GM12878 (cell line): ENCODE results near the gene HAUS1. TPM values are rescaled to one million over a fixed set of nuclear protein-coding genes. Genes with fewer than 3 reads are reported as not detected.

Source experiments
- BHLHE40 ChIP-seq, 2 experiments: fragments of 450-650 bp in 1 of 2; IDR thresholded peaks; 2 replicates each; pipeline ENCODE4 v1.6.1; 2011 to 2017; ENCODE audit warnings: low read depth in 2 of 2, borderline replicate concordance in 1 of 2, improper control_type of control experiment in 1 of 2, low read length in 1 of 2, mild to moderate bottlenecking in 1 of 2
- CBX3 ChIP-seq: fragments of 200-600 bp; sonication (generic); IDR thresholded peaks from 2 replicates; pipeline ENCODE4 v1.6.1; 2016; ENCODE audit warnings: low read depth, borderline replicate concordance
- EGR1 ChIP-seq, 2 experiments: IDR thresholded peaks; 1 replicate in 1 of 2; 2 replicates in 1 of 2; pipeline ENCODE4 v1.6.1; 2011 to 2012; ENCODE audit warnings: low read depth in 2 of 2, low read length in 2 of 2, borderline replicate concordance in 1 of 2, mild to moderate bottlenecking in 1 of 2, moderate library complexity in 1 of 2
- KAT2A ChIP-seq: conservative IDR thresholded peaks from 2 replicates; pipeline ENCODE4 v1.6.1; 2011; ENCODE audit warnings: low read depth, low read length; ENCODE audit not compliant: control insufficient read depth
- KLF5 ChIP-seq: fragments of 450-650 bp; IDR thresholded peaks from 2 replicates; pipeline ENCODE4 v1.6.1; 2014; ENCODE audit warnings: mild to moderate bottlenecking; ENCODE audit not compliant: partially characterized antibody
- MTA2 ChIP-seq: fragments of 450-650 bp; IDR thresholded peaks from 2 replicates; pipeline ENCODE4 v1.6.1; 2016; ENCODE audit warnings: low read depth, mild to moderate bottlenecking, moderate library complexity
- NFYA ChIP-seq: IDR thresholded peaks from 2 replicates; pipeline ENCODE4 v1.6.1; 2011; ENCODE audit warnings: low read depth, mild to moderate bottlenecking, low read length, improper control_type of control experiment, borderline replicate concordance
- NR2C2 ChIP-seq: IDR thresholded peaks from 2 replicates; pipeline ENCODE4 v1.6.1; 2011; ENCODE audit warnings: borderline replicate concordance, low read depth; ENCODE audit not compliant: control insufficient read depth, insufficient read length
- NR2F1 ChIP-seq: fragments of 450-650 bp; conservative IDR thresholded peaks from 2 replicates; pipeline ENCODE4 v1.6.1; 2017; ENCODE audit warnings: mild to moderate bottlenecking
- POLR2AphosphoS2 ChIP-seq: IDR thresholded peaks from 2 replicates; pipeline ENCODE4 v1.6.1; 2011; ENCODE audit warnings: low read depth, mild to moderate bottlenecking, low read length, improper control_type of control experiment, moderate library complexity
- SMARCA5 ChIP-seq: fragments of 450-650 bp; IDR thresholded peaks from 2 replicates; pipeline ENCODE4 v1.6.1; 2017; ENCODE audit warnings: mild to moderate bottlenecking
- TAF1 ChIP-seq: IDR thresholded peaks from 2 replicates; pipeline ENCODE4 v1.6.1; 2011; ENCODE audit warnings: mild to moderate bottlenecking, low read depth, low read length, borderline replicate concordance
- TCF12 ChIP-seq: IDR thresholded peaks from 2 replicates; pipeline ENCODE4 v1.6.1; 2011; ENCODE audit warnings: low read depth, mild to moderate bottlenecking, low read length
- USF1 ChIP-seq: IDR thresholded peaks from 2 replicates; pipeline ENCODE4 v1.6.1; 2011; ENCODE audit warnings: borderline replicate concordance, low read depth, mild to moderate bottlenecking, moderate library complexity, mixed read lengths, low read length; ENCODE audit not compliant: insufficient read depth; ENCODE audit errors: extremely low read length
- YBX1 ChIP-seq: fragments of 450-650 bp; IDR thresholded peaks from 2 replicates; pipeline ENCODE4 v1.6.1; 2016; ENCODE audit warnings: antibody characterized with exemption
- YY1 ChIP-seq: IDR thresholded peaks from 2 replicates; pipeline ENCODE4 v1.6.1; 2011; ENCODE audit warnings: low read depth, mild to moderate bottlenecking, low read length
- ZNF24 ChIP-seq: fragments of 450-650 bp; IDR thresholded peaks from 2 replicates; pipeline ENCODE4 v1.6.1; 2017; ENCODE audit warnings: antibody characterized with exemption, mild to moderate bottlenecking
- ZNF622 ChIP-seq: fragments of 450-650 bp; IDR thresholded peaks from 2 replicates; pipeline ENCODE4 v1.6.1; 2017; ENCODE audit warnings: mild to moderate bottlenecking, inconsistent platforms
- polyA plus RNA-seq, 11 experiments: library from polyadenylated mRNA; depleted of rRNA in 4 of 11; unstranded in 6 of 11; stranded (reverse) in 5 of 11; fragments of >200 nt; fragmentation: Nextera tagmentation in 4 of 11; fragmentation: Illumina TruSeq in 1 of 11; extraction: Ambion mirVana in 4 of 11; extraction: Trizol in 1 of 11; gene quantifications; 1 replicate in 1 of 11; 2 replicates in 10 of 11; pipeline versions ENCODE4 v1.2.1 to v1.2.3, GENCODE V29; 2011 to 2016; ENCODE audit warnings: inconsistent platforms in 2 of 11, missing spikeins in 2 of 11, low read depth in 1 of 11
- total RNA-seq, 4 experiments: library from RNA; depleted of rRNA in 3 of 4; stranded (reverse); fragments of >200 nt in 3 of 4; fragmentation: Illumina TruSeq in 1 of 4; extraction: Trizol in 1 of 4; gene quantifications; 2 replicates each; pipeline versions ENCODE4 v1.2.1 to v1.2.3, GENCODE V29; 2013 to 2021
- TF ChIP-seq, protein P1 (sequence below): fragments of 450-650 bp; IDR thresholded peaks from 2 replicates; pipeline ENCODE4 v1.6.1; 2017; ENCODE audit warnings: mild to moderate bottlenecking, moderate library complexity
- TF ChIP-seq, protein P2 (sequence below): IDR thresholded peaks from 2 replicates; pipeline ENCODE4 v1.6.1; 2011; ENCODE audit warnings: low read depth, low read length, improper control_type of control experiment, borderline replicate concordance
- TF ChIP-seq, protein P3 (sequence below): fragments of 450-650 bp; IDR thresholded peaks from 2 replicates; pipeline ENCODE4 v1.6.1; 2017; ENCODE audit warnings: mild to moderate bottlenecking, low read depth, inconsistent platforms; ENCODE audit not compliant: poor library complexity, severe bottlenecking

Gene HAUS1
- total and polyA plus RNA-seq, 10 of the 15 experiments (the other 5 are each of a cell fraction or from before 2014, with no cell fraction given): 41.2 to 182 (median 91.9) TPM

DNA sequence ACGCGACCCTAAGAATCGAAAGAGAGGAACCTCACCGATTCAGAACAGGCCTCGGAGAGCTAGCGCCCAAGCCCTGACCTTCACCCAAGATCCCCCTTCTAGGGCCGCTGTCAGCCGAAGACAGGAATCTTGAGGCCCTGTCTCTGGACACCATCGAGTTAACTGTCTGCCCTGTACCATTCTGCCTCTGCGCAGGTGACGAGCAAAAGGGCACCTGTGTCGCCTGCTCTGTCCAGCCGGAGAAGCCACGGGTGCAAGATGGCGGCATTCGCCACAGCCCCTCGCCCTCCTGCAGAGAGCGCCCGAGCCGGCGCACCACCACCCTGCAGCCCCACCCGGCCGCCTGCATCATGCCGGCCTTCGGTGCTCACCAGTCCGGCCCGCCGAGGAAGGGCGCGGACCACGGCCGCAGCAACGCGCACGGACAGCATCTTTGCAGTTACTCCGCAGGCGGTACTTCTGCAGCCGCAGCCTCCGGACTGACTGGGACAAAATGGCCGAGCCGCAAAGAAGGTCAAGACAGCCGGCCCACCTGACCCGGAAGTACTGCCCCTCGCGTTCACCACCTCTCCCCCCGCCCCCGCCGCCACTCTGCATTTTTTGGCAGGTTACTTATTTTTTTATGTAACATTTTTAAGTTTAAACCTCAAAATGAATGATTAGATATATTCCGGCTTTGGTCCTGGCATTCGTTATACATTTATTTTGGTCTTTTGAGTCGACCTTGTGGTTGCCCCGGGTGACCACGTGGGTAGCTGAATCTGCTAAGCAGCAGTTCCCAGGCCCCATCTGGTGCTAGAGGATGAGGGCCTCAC is 6.2 kb upstream of the HAUS1 start, which contains the start of gene ATP5F1A (continued):
- no peak for TF ChIP-seq CBX3
- no peak for TF ChIP-seq YBX1
- peak in 1 of 2 experiments; percentile 47; a peak in 1 of 4 replicates for TF ChIP-seq BHLHE40 (IDR thresholded peaks at IDR 0.05; ENCODE audit: borderline replicate concordance in 1 of 2, low read depth in 2 of 2, low read length in 1 of 2)
- 0 out of 2 replicates have a peak, but pooled peaks have one; percentile 38 for TF ChIP-seq POLR2AphosphoS2
- no peak for TF ChIP-seq NFYA
- TF ChIP-seq, protein P1, sequence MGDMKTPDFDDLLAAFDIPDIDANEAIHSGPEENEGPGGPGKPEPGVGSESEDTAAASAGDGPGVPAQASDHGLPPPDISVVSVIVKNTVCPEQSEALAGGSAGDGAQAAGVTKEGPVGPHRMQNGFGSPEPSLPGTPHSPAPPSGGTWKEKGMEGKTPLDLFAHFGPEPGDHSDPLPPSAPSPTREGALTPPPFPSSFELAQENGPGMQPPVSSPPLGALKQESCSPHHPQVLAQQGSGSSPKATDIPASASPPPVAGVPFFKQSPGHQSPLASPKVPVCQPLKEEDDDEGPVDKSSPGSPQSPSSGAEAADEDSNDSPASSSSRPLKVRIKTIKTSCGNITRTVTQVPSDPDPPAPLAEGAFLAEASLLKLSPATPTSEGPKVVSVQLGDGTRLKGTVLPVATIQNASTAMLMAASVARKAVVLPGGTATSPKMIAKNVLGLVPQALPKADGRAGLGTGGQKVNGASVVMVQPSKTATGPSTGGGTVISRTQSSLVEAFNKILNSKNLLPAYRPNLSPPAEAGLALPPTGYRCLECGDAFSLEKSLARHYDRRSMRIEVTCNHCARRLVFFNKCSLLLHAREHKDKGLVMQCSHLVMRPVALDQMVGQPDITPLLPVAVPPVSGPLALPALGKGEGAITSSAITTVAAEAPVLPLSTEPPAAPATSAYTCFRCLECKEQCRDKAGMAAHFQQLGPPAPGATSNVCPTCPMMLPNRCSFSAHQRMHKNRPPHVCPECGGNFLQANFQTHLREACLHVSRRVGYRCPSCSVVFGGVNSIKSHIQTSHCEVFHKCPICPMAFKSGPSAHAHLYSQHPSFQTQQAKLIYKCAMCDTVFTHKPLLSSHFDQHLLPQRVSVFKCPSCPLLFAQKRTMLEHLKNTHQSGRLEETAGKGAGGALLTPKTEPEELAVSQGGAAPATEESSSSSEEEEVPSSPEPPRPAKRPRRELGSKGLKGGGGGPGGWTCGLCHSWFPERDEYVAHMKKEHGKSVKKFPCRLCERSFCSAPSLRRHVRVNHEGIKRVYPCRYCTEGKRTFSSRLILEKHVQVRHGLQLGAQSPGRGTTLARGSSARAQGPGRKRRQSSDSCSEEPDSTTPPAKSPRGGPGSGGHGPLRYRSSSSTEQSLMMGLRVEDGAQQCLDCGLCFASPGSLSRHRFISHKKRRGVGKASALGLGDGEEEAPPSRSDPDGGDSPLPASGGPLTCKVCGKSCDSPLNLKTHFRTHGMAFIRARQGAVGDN: peak; percentile 90
- TF ChIP-seq TCF12: no peak
- peak; percentile 20; the same call in 1 of the 2 replicates for TF ChIP-seq MTA2
- peak; percentile 72 for TF ChIP-seq NR2C2
- TF ChIP-seq NR2F1: peak; percentile 68; the same call in 1 of the 2 replicates
- peak in 1 of 2 experiments; percentile 23; a peak in 1 of 3 replicates for TF ChIP-seq EGR1 (IDR thresholded peaks at IDR 0.05; ENCODE audit: borderline replicate concordance in 1 of 2, low read depth in 2 of 2, low read length in 2 of 2)
- TF ChIP-seq, protein P2, sequence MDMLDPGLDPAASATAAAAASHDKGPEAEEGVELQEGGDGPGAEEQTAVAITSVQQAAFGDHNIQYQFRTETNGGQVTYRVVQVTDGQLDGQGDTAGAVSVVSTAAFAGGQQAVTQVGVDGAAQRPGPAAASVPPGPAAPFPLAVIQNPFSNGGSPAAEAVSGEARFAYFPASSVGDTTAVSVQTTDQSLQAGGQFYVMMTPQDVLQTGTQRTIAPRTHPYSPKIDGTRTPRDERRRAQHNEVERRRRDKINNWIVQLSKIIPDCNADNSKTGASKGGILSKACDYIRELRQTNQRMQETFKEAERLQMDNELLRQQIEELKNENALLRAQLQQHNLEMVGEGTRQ: peak; percentile 27; the same call in 1 of the 2 replicates
- peak; percentile 95 for TF ChIP-seq YY1
- no peak for TF ChIP-seq ZNF622
- TF ChIP-seq KLF5: peak; percentile 63
- peak; percentile 56; the same call in 1 of the 2 replicates for TF ChIP-seq TAF1
- TF ChIP-seq SMARCA5: peak; percentile 47; the same call in 1 of the 2 replicates
- TF ChIP-seq ZNF24: 0 out of 2 replicates have a peak, but pooled peaks have one; percentile 38
- TF ChIP-seq, protein P3, sequence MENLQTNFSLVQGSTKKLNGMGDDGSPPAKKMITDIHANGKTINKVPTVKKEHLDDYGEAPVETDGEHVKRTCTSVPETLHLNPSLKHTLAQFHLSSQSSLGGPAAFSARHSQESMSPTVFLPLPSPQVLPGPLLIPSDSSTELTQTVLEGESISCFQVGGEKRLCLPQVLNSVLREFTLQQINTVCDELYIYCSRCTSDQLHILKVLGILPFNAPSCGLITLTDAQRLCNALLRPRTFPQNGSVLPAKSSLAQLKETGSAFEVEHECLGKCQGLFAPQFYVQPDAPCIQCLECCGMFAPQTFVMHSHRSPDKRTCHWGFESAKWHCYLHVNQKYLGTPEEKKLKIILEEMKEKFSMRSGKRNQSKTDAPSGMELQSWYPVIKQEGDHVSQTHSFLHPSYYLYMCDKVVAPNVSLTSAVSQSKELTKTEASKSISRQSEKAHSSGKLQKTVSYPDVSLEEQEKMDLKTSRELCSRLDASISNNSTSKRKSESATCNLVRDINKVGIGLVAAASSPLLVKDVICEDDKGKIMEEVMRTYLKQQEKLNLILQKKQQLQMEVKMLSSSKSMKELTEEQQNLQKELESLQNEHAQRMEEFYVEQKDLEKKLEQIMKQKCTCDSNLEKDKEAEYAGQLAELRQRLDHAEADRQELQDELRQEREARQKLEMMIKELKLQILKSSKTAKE: no peak
- peak; percentile 66 for TF ChIP-seq USF1
- no peak for TF ChIP-seq KAT2A
